A549 treated with Mapracorat at 1 μM for 4 hours (cell line): ENCODE results near the gene PTRH2. TPM values are rescaled to one million over a fixed set of nuclear protein-coding genes. Genes with fewer than 3 reads are reported as not detected.

Experiments
- total RNA-seq: library from RNA; stranded (reverse); fragments of 200-300 nt; extraction: Qiagen RNA extraction; gene quantifications from 5 replicates; pipeline ENCODE4 v1.2.3, GENCODE V29; 2022

The PTRH2 gene
- 96.6 to 128 TPM (median 104 TPM) in 5 replicates for total RNA-seq

GRCh38 chr17:59707149-59707970, at the start of gene PTRH2, which contains the start of gene VMP1:
PTRH2 (minus strand) TSS chr17:59707430; CDS start chr17:59697978, 9,452 bp downstream.
VMP1 (plus strand) TSS chr17:59707654; CDS start chr17:59731447, 23,793 bp downstream.

Other genes starting within 250 kb of the PTRH2 start
- gene DHX40, start 141.8 kb downstream of the PTRH2 start, total RNA-seq: 31.9 to 41.3 TPM (median 38.1 TPM) in 5 replicates
- 171 to 212 TPM (median 199 TPM) in 5 replicates for gene CLTC, start 87.5 kb downstream of the PTRH2 start, total RNA-seq
- 142 to 192 TPM (median 170 TPM) in 5 replicates for gene VMP1, start 224 bp upstream of the PTRH2 start, total RNA-seq
- gene TUBD1, start 185.5 kb upstream of the PTRH2 start, total RNA-seq: 10.5 to 12.3 TPM (median 10.7 TPM) in 5 replicates
- 36.2 to 50.2 TPM (median 42.8 TPM) in 5 replicates for gene RPS6KB1, start 185.7 kb upstream of the PTRH2 start, total RNA-seq